WTC11 (cell line): Measurements from ENCODE around the gene GABRB2. TPM values are rescaled to one million over a fixed set of nuclear protein-coding genes. Genes with fewer than 3 reads are reported as not detected.

Experiments
- ATAC-seq: fragments of 200-7000 bp; cut with Tn5 transposase; 2 replicates; pipeline ENCODE4 v1.10.0; 2021; ENCODE audit warnings: mild to moderate bottlenecking, moderate library complexity
- CTCF ChIA-PET: fragments of 300-600 bp; sonication (Branson Sonifier 250); formaldehyde crosslinking; loops from one replicate; lab custom pipeline; 2021; ENCODE audit warnings: antibody characterized with exemption; lab: Charles Lee
- POLR2A ChIA-PET: fragments of 350-600 bp; sonication (Branson Sonifier 250); formaldehyde crosslinking; loops from one replicate; lab custom pipeline; 2021; ENCODE audit warnings: antibody characterized with exemption; lab: Charles Lee
- DNase-seq: peaks from one replicate; pipeline ENCODE4 v3.0.0; 2021; ENCODE audit warnings: low spot score
- H3K27ac Mint-ChIP-seq: 2 replicates; pipeline ENCODE4 v1.8.0; 2021; ENCODE audit warnings: mixed read lengths
- H3K27me3 Mint-ChIP-seq: 2 replicates; pipeline ENCODE4 v1.8.0; 2021; ENCODE audit warnings: low read depth, mild to moderate bottlenecking, moderate library complexity, mixed read lengths
- H3K36me3 Mint-ChIP-seq: 2 replicates; pipeline ENCODE4 v1.8.0; 2021; ENCODE audit warnings: mixed read lengths
- H3K4me1 Mint-ChIP-seq: 2 replicates; pipeline ENCODE4 v1.8.0; 2022; ENCODE audit warnings: mixed read lengths
- H3K4me3 Mint-ChIP-seq: 2 replicates; pipeline ENCODE4 v1.8.0; 2021; ENCODE audit warnings: mild to moderate bottlenecking, moderate library complexity, mixed read lengths
- H3K9me3 Mint-ChIP-seq: 2 replicates; pipeline ENCODE4 v1.8.0; 2021; ENCODE audit warnings: mixed read lengths
- CREB1 ChIP-seq: sonication (generic); formaldehyde crosslinking; IDR thresholded peaks from 2 replicates; pipeline ENCODE4 v1.8.0; 2023; ENCODE audit warnings: mild to moderate bottlenecking, missing genetic modification reagents
- EMX1 ChIP-seq: fragments of 250-450 bp; sonication (Bioruptor Pico); IDR thresholded peaks from 2 replicates; pipeline ENCODE4 v1.8.0; 2021; ENCODE audit warnings: mild to moderate bottlenecking
- ESRRA ChIP-seq: sonication (generic); formaldehyde crosslinking; IDR thresholded peaks from 2 replicates; pipeline ENCODE4 v1.8.1; 2022; ENCODE audit warnings: mild to moderate bottlenecking, missing genetic modification reagents, borderline replicate concordance
- FOXJ3 ChIP-seq: sonication (generic); formaldehyde crosslinking; IDR thresholded peaks from 2 replicates; pipeline ENCODE4 v1.9.0; 2021; ENCODE audit warnings: missing genetic modification reagents, mild to moderate bottlenecking, borderline replicate concordance
- GABPB1 ChIP-seq: sonication (generic); formaldehyde crosslinking; IDR thresholded peaks from 2 replicates; pipeline ENCODE4 v1.8.1; 2023; ENCODE audit warnings: mild to moderate bottlenecking, missing genetic modification reagents
- JUN ChIP-seq: sonication (generic); formaldehyde crosslinking; IDR thresholded peaks from 2 replicates; pipeline ENCODE4 v1.8.0; 2023; ENCODE audit warnings: mild to moderate bottlenecking, missing genetic modification reagents
- KAT7 ChIP-seq: sonication (generic); formaldehyde crosslinking; IDR thresholded peaks from 2 replicates; pipeline ENCODE4 v1.8.1; 2023; ENCODE audit warnings: missing genetic modification reagents, mild to moderate bottlenecking, borderline replicate concordance
- NR3C1 ChIP-seq: sonication (generic); formaldehyde crosslinking; conservative IDR thresholded peaks from 2 replicates; pipeline ENCODE4 v1.8.1; 2023; ENCODE audit warnings: low read depth, mild to moderate bottlenecking, missing genetic modification reagents
- RELA ChIP-seq: sonication (generic); formaldehyde crosslinking; IDR thresholded peaks from 2 replicates; pipeline ENCODE4 v1.8.1; 2022; ENCODE audit warnings: missing genetic modification reagents, mild to moderate bottlenecking, borderline replicate concordance
- SMAD3 ChIP-seq: sonication (generic); formaldehyde crosslinking; IDR thresholded peaks from 2 replicates; pipeline ENCODE4 v1.8.0; 2022; ENCODE audit warnings: missing genetic modification reagents, mild to moderate bottlenecking, borderline replicate concordance
- SP1 ChIP-seq: sonication (generic); formaldehyde crosslinking; conservative IDR thresholded peaks from 2 replicates; pipeline ENCODE4 v1.8.1; 2022; ENCODE audit warnings: missing genetic modification reagents
- TCF7 ChIP-seq: sonication (generic); formaldehyde crosslinking; IDR thresholded peaks from 2 replicates; pipeline ENCODE4 v1.8.0; 2022; ENCODE audit warnings: mild to moderate bottlenecking, low read depth, missing genetic modification reagents, moderate library complexity
- TP53 ChIP-seq: sonication (generic); formaldehyde crosslinking; IDR thresholded peaks from 2 replicates; pipeline ENCODE4 v1.8.1; 2023; ENCODE audit warnings: mild to moderate bottlenecking, missing genetic modification reagents
- ZBTB21 ChIP-seq: sonication (generic); formaldehyde crosslinking; IDR thresholded peaks from 2 replicates; pipeline ENCODE4 v1.8.1; 2023; ENCODE audit warnings: mild to moderate bottlenecking, missing genetic modification reagents, borderline replicate concordance
- ZNF396 ChIP-seq: fragments of 250-450 bp; sonication (Bioruptor Pico); IDR thresholded peaks from 2 replicates; pipeline ENCODE4 v1.8.0; 2021; ENCODE audit warnings: mild to moderate bottlenecking, moderate library complexity, borderline replicate concordance
- ZNF423 ChIP-seq: fragments of 250-450 bp; sonication (Bioruptor Pico); IDR thresholded peaks from 2 replicates; pipeline ENCODE4 v2.1.2; 2022; ENCODE audit warnings: mild to moderate bottlenecking, moderate library complexity
- total RNA-seq: library from RNA; stranded (reverse); gene quantifications from 3 replicates; pipeline ENCODE4 v1.2.3, GENCODE V29; 2021
- TF ChIP-seq, protein P1 (sequence below): sonication (generic); formaldehyde crosslinking; IDR thresholded peaks from 2 replicates; pipeline ENCODE4 v1.8.0; 2023; ENCODE audit warnings: missing genetic modification reagents, mild to moderate bottlenecking, borderline replicate concordance
- TF ChIP-seq, protein P2 (sequence below): sonication (generic); formaldehyde crosslinking; IDR thresholded peaks from 2 replicates; pipeline ENCODE4 v1.8.1; 2023; ENCODE audit warnings: mild to moderate bottlenecking, missing genetic modification reagents, moderate library complexity
- TF ChIP-seq, protein P3 (sequence below): sonication (generic); formaldehyde crosslinking; IDR thresholded peaks from 2 replicates; pipeline ENCODE4 v1.8.1; 2022; ENCODE audit warnings: mild to moderate bottlenecking, missing genetic modification reagents, moderate library complexity, borderline replicate concordance
- TF ChIP-seq, protein P4 (sequence below): sonication (generic); formaldehyde crosslinking; IDR thresholded peaks from 2 replicates; pipeline ENCODE4 v1.8.0; 2023; ENCODE audit warnings: mild to moderate bottlenecking, missing genetic modification reagents
- TF ChIP-seq, protein P5 (sequence below): sonication (generic); formaldehyde crosslinking; IDR thresholded peaks from 2 replicates; pipeline ENCODE4 v1.8.0; 2022; ENCODE audit warnings: mild to moderate bottlenecking, missing genetic modification reagents
- TF ChIP-seq, protein P6 (sequence below): sonication (generic); formaldehyde crosslinking; IDR thresholded peaks from 2 replicates; pipeline ENCODE4 v1.8.0; 2022; ENCODE audit warnings: mild to moderate bottlenecking, missing genetic modification reagents

Gene GABRB2
- total RNA-seq, 1 experiment from 2014 or later, result 0.79 TPM

DNA sequence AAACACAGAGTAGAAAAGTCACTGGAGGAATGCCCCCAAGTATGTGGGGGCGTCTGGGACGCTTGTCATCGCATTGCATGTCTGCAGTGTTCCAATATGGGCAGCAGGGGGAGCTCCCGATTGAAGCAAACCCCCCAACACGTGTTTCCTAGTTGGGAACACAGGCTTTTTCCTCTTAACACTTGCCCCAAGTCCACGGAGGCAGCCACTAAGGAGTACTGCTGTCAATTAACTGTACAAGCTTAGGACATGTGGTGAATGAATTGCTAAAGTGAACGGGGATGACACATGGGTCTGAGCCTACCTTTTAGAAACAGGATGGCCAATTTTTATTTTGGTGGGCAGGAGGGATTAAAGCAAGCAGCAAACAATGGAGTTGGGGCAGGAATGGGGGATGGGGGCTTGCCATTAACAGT is 2.2 kb downstream of the GABRB2 start (continued):
- TF ChIP-seq, protein P1, sequence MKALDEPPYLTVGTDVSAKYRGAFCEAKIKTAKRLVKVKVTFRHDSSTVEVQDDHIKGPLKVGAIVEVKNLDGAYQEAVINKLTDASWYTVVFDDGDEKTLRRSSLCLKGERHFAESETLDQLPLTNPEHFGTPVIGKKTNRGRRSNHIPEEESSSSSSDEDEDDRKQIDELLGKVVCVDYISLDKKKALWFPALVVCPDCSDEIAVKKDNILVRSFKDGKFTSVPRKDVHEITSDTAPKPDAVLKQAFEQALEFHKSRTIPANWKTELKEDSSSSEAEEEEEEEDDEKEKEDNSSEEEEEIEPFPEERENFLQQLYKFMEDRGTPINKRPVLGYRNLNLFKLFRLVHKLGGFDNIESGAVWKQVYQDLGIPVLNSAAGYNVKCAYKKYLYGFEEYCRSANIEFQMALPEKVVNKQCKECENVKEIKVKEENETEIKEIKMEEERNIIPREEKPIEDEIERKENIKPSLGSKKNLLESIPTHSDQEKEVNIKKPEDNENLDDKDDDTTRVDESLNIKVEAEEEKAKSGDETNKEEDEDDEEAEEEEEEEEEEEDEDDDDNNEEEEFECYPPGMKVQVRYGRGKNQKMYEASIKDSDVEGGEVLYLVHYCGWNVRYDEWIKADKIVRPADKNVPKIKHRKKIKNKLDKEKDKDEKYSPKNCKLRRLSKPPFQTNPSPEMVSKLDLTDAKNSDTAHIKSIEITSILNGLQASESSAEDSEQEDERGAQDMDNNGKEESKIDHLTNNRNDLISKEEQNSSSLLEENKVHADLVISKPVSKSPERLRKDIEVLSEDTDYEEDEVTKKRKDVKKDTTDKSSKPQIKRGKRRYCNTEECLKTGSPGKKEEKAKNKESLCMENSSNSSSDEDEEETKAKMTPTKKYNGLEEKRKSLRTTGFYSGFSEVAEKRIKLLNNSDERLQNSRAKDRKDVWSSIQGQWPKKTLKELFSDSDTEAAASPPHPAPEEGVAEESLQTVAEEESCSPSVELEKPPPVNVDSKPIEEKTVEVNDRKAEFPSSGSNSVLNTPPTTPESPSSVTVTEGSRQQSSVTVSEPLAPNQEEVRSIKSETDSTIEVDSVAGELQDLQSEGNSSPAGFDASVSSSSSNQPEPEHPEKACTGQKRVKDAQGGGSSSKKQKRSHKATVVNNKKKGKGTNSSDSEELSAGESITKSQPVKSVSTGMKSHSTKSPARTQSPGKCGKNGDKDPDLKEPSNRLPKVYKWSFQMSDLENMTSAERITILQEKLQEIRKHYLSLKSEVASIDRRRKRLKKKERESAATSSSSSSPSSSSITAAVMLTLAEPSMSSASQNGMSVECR (CRISPR knock-in tag), result peak; percentile 52; the same call in 1 of the 2 replicates
- TF ChIP-seq, protein P2, sequence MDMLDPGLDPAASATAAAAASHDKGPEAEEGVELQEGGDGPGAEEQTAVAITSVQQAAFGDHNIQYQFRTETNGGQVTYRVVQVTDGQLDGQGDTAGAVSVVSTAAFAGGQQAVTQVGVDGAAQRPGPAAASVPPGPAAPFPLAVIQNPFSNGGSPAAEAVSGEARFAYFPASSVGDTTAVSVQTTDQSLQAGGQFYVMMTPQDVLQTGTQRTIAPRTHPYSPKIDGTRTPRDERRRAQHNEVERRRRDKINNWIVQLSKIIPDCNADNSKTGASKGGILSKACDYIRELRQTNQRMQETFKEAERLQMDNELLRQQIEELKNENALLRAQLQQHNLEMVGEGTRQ, result peak; percentile 47; the same call in 1 of the 2 replicates
- TF ChIP-seq ZNF423 (CRISPR knock-in tag) (no peak), ZBTB21 (CRISPR knock-in tag) (no peak), SP1 (CRISPR knock-in tag) (0 out of 2 replicates have a peak, but pooled peaks have one; percentile 26), EMX1 (CRISPR knock-in tag) (no peak), GABPB1 (CRISPR knock-in tag) (no peak)
- TF ChIP-seq, protein P3, sequence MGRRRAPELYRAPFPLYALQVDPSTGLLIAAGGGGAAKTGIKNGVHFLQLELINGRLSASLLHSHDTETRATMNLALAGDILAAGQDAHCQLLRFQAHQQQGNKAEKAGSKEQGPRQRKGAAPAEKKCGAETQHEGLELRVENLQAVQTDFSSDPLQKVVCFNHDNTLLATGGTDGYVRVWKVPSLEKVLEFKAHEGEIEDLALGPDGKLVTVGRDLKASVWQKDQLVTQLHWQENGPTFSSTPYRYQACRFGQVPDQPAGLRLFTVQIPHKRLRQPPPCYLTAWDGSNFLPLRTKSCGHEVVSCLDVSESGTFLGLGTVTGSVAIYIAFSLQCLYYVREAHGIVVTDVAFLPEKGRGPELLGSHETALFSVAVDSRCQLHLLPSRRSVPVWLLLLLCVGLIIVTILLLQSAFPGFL, result no peak
- TF ChIP-seq, protein P4, sequence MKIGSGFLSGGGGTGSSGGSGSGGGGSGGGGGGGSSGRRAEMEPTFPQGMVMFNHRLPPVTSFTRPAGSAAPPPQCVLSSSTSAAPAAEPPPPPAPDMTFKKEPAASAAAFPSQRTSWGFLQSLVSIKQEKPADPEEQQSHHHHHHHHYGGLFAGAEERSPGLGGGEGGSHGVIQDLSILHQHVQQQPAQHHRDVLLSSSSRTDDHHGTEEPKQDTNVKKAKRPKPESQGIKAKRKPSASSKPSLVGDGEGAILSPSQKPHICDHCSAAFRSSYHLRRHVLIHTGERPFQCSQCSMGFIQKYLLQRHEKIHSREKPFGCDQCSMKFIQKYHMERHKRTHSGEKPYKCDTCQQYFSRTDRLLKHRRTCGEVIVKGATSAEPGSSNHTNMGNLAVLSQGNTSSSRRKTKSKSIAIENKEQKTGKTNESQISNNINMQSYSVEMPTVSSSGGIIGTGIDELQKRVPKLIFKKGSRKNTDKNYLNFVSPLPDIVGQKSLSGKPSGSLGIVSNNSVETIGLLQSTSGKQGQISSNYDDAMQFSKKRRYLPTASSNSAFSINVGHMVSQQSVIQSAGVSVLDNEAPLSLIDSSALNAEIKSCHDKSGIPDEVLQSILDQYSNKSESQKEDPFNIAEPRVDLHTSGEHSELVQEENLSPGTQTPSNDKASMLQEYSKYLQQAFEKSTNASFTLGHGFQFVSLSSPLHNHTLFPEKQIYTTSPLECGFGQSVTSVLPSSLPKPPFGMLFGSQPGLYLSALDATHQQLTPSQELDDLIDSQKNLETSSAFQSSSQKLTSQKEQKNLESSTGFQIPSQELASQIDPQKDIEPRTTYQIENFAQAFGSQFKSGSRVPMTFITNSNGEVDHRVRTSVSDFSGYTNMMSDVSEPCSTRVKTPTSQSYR (CRISPR knock-in tag), result peak; percentile 67; the same call in 1 of the 2 replicates
- TF ChIP-seq, all 79 proteins: peak for 10

DNA sequence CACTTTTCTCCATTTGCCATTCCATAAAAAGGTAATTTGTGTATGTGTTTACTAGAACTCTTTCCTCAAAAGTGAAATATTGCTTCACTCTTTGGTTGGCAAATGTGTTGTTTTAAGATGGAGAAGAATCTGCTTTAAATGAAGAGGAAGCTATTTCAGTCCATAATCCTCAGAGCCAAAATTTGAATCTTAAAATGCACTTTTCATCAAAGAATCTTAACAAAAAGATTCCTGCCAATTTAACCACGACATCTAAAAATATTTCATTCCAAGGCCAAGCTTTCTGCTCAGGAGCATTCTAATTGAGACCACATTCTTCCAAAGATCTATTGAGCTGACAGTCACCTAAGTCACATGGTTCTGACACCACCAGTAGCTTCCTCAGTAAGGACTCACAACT is 7.5 kb downstream of the GABRB2 start:
- ATAC-seq (no peak), DNase-seq (no peak)
- TF ChIP-seq NR3C1, result no peak
- TF ChIP-seq, protein P5, sequence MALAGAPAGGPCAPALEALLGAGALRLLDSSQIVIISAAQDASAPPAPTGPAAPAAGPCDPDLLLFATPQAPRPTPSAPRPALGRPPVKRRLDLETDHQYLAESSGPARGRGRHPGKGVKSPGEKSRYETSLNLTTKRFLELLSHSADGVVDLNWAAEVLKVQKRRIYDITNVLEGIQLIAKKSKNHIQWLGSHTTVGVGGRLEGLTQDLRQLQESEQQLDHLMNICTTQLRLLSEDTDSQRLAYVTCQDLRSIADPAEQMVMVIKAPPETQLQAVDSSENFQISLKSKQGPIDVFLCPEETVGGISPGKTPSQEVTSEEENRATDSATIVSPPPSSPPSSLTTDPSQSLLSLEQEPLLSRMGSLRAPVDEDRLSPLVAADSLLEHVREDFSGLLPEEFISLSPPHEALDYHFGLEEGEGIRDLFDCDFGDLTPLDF, result no peak
- TF ChIP-seq CREB1, result no peak
- TF ChIP-seq KAT7 (CRISPR knock-in tag), result no peak
- no peak for TF ChIP-seq ESRRA (CRISPR knock-in tag)
- no peak for TF ChIP-seq RELA (CRISPR knock-in tag)
- no peak for TF ChIP-seq SMAD3 (CRISPR knock-in tag)
- TF ChIP-seq TCF7 (CRISPR knock-in tag), result no peak
- no peak for TF ChIP-seq JUN (CRISPR knock-in tag)
- TF ChIP-seq TP53 (CRISPR knock-in tag), result no peak
- no peak for TF ChIP-seq EMX1 (CRISPR knock-in tag)
- TF ChIP-seq FOXJ3, result no peak
- no peak for TF ChIP-seq ZNF396
- TF ChIP-seq, protein P6, sequence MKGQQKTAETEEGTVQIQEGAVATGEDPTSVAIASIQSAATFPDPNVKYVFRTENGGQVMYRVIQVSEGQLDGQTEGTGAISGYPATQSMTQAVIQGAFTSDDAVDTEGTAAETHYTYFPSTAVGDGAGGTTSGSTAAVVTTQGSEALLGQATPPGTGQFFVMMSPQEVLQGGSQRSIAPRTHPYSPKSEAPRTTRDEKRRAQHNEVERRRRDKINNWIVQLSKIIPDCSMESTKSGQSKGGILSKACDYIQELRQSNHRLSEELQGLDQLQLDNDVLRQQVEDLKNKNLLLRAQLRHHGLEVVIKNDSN (CRISPR knock-in tag), result no peak
- peaks cover 8% of the 10 kb centered on the region for H3K27me3 Mint-ChIP-seq
- no peaks in the 10 kb centered on the region for H3K36me3 Mint-ChIP-seq
- H3K9me3 Mint-ChIP-seq, result no peaks in the 10 kb centered on the region
- no peak overlapping the region for H3K4me3 Mint-ChIP-seq
- ChIA-PET CTCF (no interaction called here), POLR2A (no interaction called here)
- no peak overlapping the region for H3K27ac Mint-ChIP-seq
- H3K4me1 Mint-ChIP-seq, result no peaks in the 10 kb centered on the region
